WERI-Rb-1 (cell line): ENCODE data around the gene PDE9A.

ENCODE experiments used
- DNase-seq: peaks from one replicate; pipeline ENCODE4 v3.0.0-alpha.2; 2020
- H3K27ac ChIP-seq: fragments of 250-450 bp; sonication (Bioruptor Pico); 2 replicates; pipeline ENCODE4 v1.5.1; 2020; ENCODE audit warnings: mild to moderate bottlenecking, moderate library complexity
- H3K27me3 ChIP-seq: fragments of 250-450 bp; sonication (Bioruptor Pico); 2 replicates; pipeline ENCODE4 v1.5.1; 2021; ENCODE audit warnings: mild to moderate bottlenecking, low read depth, moderate library complexity; ENCODE audit not compliant: insufficient read depth, severe bottlenecking
- H3K36me3 ChIP-seq: fragments of 250-450 bp; sonication (Bioruptor Pico); 2 replicates; pipeline ENCODE4 v1.5.1; 2020; ENCODE audit warnings: mild to moderate bottlenecking, moderate library complexity
- H3K4me3 ChIP-seq: 2 replicates; pipeline ENCODE4 v1.5.1; 2011; ENCODE audit warnings: low read depth, mild to moderate bottlenecking, control low read depth, low read length
- H3K9me3 ChIP-seq: fragments of 250-450 bp; sonication (Bioruptor Pico); 2 replicates; pipeline ENCODE4 v1.5.1; 2021; ENCODE audit warnings: mild to moderate bottlenecking, moderate library complexity; ENCODE audit not compliant: severe bottlenecking
- CTCF ChIP-seq: IDR thresholded peaks from 2 replicates; pipeline ENCODE4 v1.5.1; 2011; ENCODE audit warnings: low read depth, mild to moderate bottlenecking, control low read depth, inconsistent platforms, low read length

The PDE9A gene

GRCh38 chr21:42615924-42616323 lies 37.5 kb upstream of the PDE9A start:
- Histone ChIP-seq H3K9me3 (peaks cover 11% of the 10 kb centered on the region), H3K27ac (no peak overlapping the region), H3K36me3 (no peaks in the 10 kb centered on the region), H3K4me3 (no peak overlapping the region), H3K27me3 (no peaks in the 10 kb centered on the region)
- DNase-seq, result no peak
- TF ChIP-seq CTCF, result no peak

DNA sequence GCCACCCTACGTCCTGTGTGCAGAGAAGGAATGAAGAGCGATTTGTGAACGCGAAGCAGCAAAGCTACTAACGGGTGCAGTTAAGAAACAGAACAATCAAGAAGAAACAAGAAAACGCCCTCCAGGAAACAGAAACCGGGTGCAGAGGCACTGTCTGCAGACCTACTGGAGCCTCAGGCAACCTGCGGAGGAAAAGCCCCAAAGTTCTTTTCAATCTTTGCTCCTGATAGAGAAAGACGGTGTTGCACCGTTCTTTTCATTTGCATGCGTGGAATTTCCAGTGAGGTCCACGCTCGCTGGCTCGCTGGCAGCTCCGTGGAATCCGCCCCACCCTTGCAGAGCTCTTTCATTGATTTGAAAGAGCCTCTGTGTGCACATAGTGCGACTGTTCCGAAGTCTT lies 37.0 kb upstream of the PDE9A start:
- no peak for TF ChIP-seq CTCF
- no peak overlapping the region for H3K27ac ChIP-seq
- no peaks in the 10 kb centered on the region for H3K27me3 ChIP-seq
- peaks cover 9% of the 10 kb centered on the region for H3K9me3 ChIP-seq
- H3K36me3 ChIP-seq, result no peaks in the 10 kb centered on the region
- H3K4me3 ChIP-seq, result no peak overlapping the region
- DNase-seq, result no peak

GRCh38 chr21:42616941-42617340 lies 36.5 kb upstream of the PDE9A start:
- Histone ChIP-seq H3K27ac (no peak overlapping the region), H3K9me3 (peaks cover 7% of the 10 kb centered on the region), H3K27me3 (no peaks in the 10 kb centered on the region), H3K36me3 (no peaks in the 10 kb centered on the region), H3K4me3 (no peak overlapping the region)
- DNase-seq, result no peak
- no peak for TF ChIP-seq CTCF

- no peak for TF ChIP-seq CTCF
- DNase-seq, result no peak
- Histone ChIP-seq H3K9me3 (peaks cover 5% of the 10 kb centered on the region), H3K36me3 (no peaks in the 10 kb centered on the region), H3K27ac (no peak overlapping the region), H3K27me3 (no peaks in the 10 kb centered on the region), H3K4me3 (no peak overlapping the region)
Observed at GRCh38 chr21:42617486-42617885, 35.9 kb upstream of the PDE9A start.

DNA sequence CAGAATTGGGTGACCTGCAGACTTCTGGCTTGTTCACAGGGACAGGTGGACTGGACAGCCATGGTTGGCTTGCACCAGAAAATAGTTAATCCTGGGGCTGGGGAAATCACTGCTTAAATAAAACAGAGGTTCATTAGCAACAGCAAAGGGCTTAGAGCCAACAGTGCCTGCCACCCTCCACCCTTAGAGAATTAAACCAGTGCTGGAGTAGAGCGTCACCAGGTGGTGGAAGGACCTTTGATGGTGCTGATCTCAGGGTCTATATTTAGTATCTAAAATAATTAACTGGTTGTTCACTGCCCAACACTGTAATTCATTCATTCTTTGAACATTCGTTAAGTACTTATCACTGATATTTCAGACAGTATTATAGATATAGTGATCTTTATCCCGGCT lies 34.7 kb upstream of the PDE9A start:
- DNase-seq, result peak; percentile 62
- Histone ChIP-seq H3K27ac (no peak overlapping the region), H3K9me3 (peaks cover 5% of the 10 kb centered on the region), H3K36me3 (no peaks in the 10 kb centered on the region), H3K4me3 (no peak overlapping the region), H3K27me3 (no peaks in the 10 kb centered on the region)
- TF ChIP-seq CTCF, result peak; percentile 57

DNA sequence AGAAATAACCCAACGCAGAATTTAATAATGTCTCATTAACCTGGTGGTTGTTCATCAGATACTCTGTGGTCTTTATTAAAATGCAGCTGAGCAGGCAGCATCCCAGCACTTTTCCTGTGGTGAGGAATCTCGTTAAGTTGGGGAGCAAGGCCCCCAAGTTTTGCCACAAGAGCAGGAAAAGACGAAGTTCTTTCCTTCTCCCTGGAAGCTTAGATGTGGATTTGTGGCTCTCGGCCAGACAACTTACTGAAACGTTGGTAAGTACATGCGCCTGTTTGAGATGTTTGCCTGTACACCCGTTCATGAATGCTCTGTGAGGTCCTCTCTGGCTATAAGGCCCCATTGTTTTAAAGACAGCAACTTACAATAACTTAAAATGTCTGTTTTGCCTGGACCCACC lies 34.3 kb upstream of the PDE9A start:
- Histone ChIP-seq H3K4me3 (no peak overlapping the region), H3K9me3 (peaks cover 5% of the 10 kb centered on the region), H3K36me3 (no peaks in the 10 kb centered on the region), H3K27ac (no peak overlapping the region), H3K27me3 (no peaks in the 10 kb centered on the region)
- no peak for TF ChIP-seq CTCF
- DNase-seq, result no peak
